Fibroblast of skin of left quadriceps (primary cell): ENCODE data around the gene ZNF846.
"Not testable (repeated sequence)": the region's sequence is repeated elsewhere in the genome, so short reads cannot be mapped to it uniquely, and the experiment has no call there.

Experiments
- DNase-seq, 2 experiments: peaks; one replicate each; pipeline ENCODE4 v3.0.0-alpha.2; 2013; ENCODE audit warnings: low read depth in 2 of 2

ZNF846 gene

GRCh38 chr19:9768175-9769112 lies at the start of gene ZNF846:
ZNF846 (minus strand) TSS chr19:9768738; CDS start chr19:9764950, 3,788 bp downstream.
- peak; percentile 88 to 89 for DNase-seq

GRCh38 chr19:9818175-9818733 lies 49.7 kb upstream of the ZNF846 start:
- no peak for DNase-seq

GRCh38 chr19:9811139-9811538 lies 42.6 kb upstream of the ZNF846 start:
- DNase-seq: no peak

GRCh38 chr19:9808855-9809824 lies 40.6 kb upstream of the ZNF846 start:
- no peak for DNase-seq

- no peak for DNase-seq
Observed at GRCh38 chr19:9806803-9807202, 38.3 kb upstream of the ZNF846 start.

- no peak for DNase-seq
Observed at GRCh38 chr19:9801976-9802375, 33.4 kb upstream of the ZNF846 start.

GRCh38 chr19:9799162-9799561 lies 30.6 kb upstream of the ZNF846 start:
- DNase-seq: no peak

GRCh38 chr19:9797871-9798270 lies 29.3 kb upstream of the ZNF846 start:
- DNase-seq: no peak

- peak; percentile 68 to 70 for DNase-seq
Observed at GRCh38 chr19:9796113-9796773, 27.7 kb upstream of the ZNF846 start.

- DNase-seq: no peak
Observed at GRCh38 chr19:9793071-9793591, 24.6 kb upstream of the ZNF846 start.

GRCh38 chr19:9792206-9793070 lies 23.9 kb upstream of the ZNF846 start:
- peak; percentile 88 to 89 for DNase-seq

- peak; percentile 93 for DNase-seq
Observed at GRCh38 chr19:9791552-9792205, 23.1 kb upstream of the ZNF846 start.

- not testable (repeated sequence) for DNase-seq
Observed at GRCh38 chr19:9791073-9791367, 22.5 kb upstream of the ZNF846 start.

- not testable (repeated sequence) for DNase-seq
Observed at GRCh38 chr19:9789579-9789978, 21.0 kb upstream of the ZNF846 start.

- no peak for DNase-seq
Observed at GRCh38 chr19:9789066-9789465, 20.5 kb upstream of the ZNF846 start.

GRCh38 chr19:9788604-9789003 lies 20.1 kb upstream of the ZNF846 start:
- not testable (repeated sequence) for DNase-seq

GRCh38 chr19:9786819-9787218 lies 18.3 kb upstream of the ZNF846 start:
- DNase-seq: no peak

- no peak for DNase-seq
Observed at GRCh38 chr19:9786342-9786741, 17.8 kb upstream of the ZNF846 start.

GRCh38 chr19:9785367-9786331 lies 17.1 kb upstream of the ZNF846 start:
- peak; percentile 88 to 89 for DNase-seq
